Frontal cortex (tissue), 4 donors: ENCODE measurements around the gene CSMD2. TPM values are rescaled to one million over a fixed set of nuclear protein-coding genes. Genes with fewer than 3 reads are reported as not detected.

ENCODE experiments used
- DNase-seq, 2 donors: peaks; one replicate each; pipeline ENCODE4 v3.0.0; 2012; ENCODE audit warnings: low spot score in 2 of 2
- FAIRE-seq: peaks from 2 replicates; lab custom pipeline; 2012; peaks lifted over from hg19 to GRCh38; lab: Jason Lieb, UNC
- total RNA-seq: library from RNA; depleted of rRNA; stranded (reverse); fragments of >200 nt; gene quantifications from one replicate; pipeline ENCODE4 v1.2.3, GENCODE V29; 2014
- donor health status: control.
- donor health status: control.
- donor health status: control.

The CSMD2 gene
- total RNA-seq, 1 donor from 2014 or later, result 23.6 TPM

- no peak for DNase-seq
- FAIRE-seq, result no peak
Measured at GRCh38 chr1:34065498-34065897, 99.5 kb downstream of the CSMD2 start.

GRCh38 chr1:34060901-34061415 lies 104.1 kb downstream of the CSMD2 start:
- FAIRE-seq (no peak), DNase-seq (peak in 1 of 2 donors; percentile 19)

GRCh38 chr1:34060187-34060730 lies 104.8 kb downstream of the CSMD2 start:
- DNase-seq (peak in 1 of 2 donors; percentile 19), FAIRE-seq (no peak)

- DNase-seq (peak in 1 of 2 donors; percentile 27), FAIRE-seq (no peak)
Measured at GRCh38 chr1:34057347-34058130, 107.5 kb downstream of the CSMD2 start.

GRCh38 chr1:34055818-34056217 lies 109.2 kb downstream of the CSMD2 start:
- DNase-seq, result no peak
- no peak for FAIRE-seq

- no peak for DNase-seq
- FAIRE-seq, result no peak
Measured at GRCh38 chr1:34054920-34055319, 110.1 kb downstream of the CSMD2 start.

- no peak for DNase-seq
- FAIRE-seq, result no peak
Measured at GRCh38 chr1:34053660-34054059, 111.4 kb downstream of the CSMD2 start.

- no peak for DNase-seq
- FAIRE-seq, result no peak
Measured at GRCh38 chr1:34052565-34052964, 112.5 kb downstream of the CSMD2 start.

- peak; percentile 98 for FAIRE-seq
- no peak for DNase-seq
Measured at GRCh38 chr1:34050709-34051485, 114.1 kb downstream of the CSMD2 start.

- no peak for FAIRE-seq
- no peak for DNase-seq
Measured at GRCh38 chr1:34049994-34050393, 115.0 kb downstream of the CSMD2 start.

- FAIRE-seq, result no peak
- DNase-seq, result no peak
Measured at GRCh38 chr1:34049477-34049876, 115.6 kb downstream of the CSMD2 start.

- no peak for FAIRE-seq
Measured at GRCh38 chr1:34037856-34038255, 127.2 kb downstream of the CSMD2 start.

GRCh38 chr1:34037109-34037508 lies 127.9 kb downstream of the CSMD2 start:
- FAIRE-seq, result no peak
- DNase-seq, result no peak

More at GRCh38 chr1:34037856-34038255, 127.2 kb downstream of the CSMD2 start:
- no peak for DNase-seq

GRCh38 chr1:34034036-34034435 lies 131.0 kb downstream of the CSMD2 start:
- DNase-seq (no peak), FAIRE-seq (no peak)

- FAIRE-seq, result no peak
Measured at GRCh38 chr1:34029954-34030353, 135.1 kb downstream of the CSMD2 start.

GRCh38 chr1:34029515-34029914 lies 135.5 kb downstream of the CSMD2 start:
- no peak for FAIRE-seq
- DNase-seq, result no peak

More at GRCh38 chr1:34029954-34030353, 135.1 kb downstream of the CSMD2 start:
- DNase-seq, result no peak

GRCh38 chr1:34028381-34029055 lies 136.5 kb downstream of the CSMD2 start:
- DNase-seq (no peak), FAIRE-seq (no peak)

- no peak for DNase-seq
Measured at GRCh38 chr1:34025675-34026074, 139.4 kb downstream of the CSMD2 start.

GRCh38 chr1:34024485-34024884 lies 140.5 kb downstream of the CSMD2 start:
- FAIRE-seq (no peak), DNase-seq (no peak)

More at GRCh38 chr1:34025675-34026074, 139.4 kb downstream of the CSMD2 start:
- FAIRE-seq, result no peak
